Central memory CD4-positive, alpha-beta T cell (primary cell): ENCODE data around the gene SGMS1.
"Not testable (repeated sequence)": the region's sequence is repeated elsewhere in the genome, so short reads cannot be mapped to it uniquely, and the experiment has no call there.

ENCODE experiments used
- DNase-seq: peaks from one replicate; pipeline ENCODE4 v3.0.0; 2022

Gene SGMS1

DNA sequence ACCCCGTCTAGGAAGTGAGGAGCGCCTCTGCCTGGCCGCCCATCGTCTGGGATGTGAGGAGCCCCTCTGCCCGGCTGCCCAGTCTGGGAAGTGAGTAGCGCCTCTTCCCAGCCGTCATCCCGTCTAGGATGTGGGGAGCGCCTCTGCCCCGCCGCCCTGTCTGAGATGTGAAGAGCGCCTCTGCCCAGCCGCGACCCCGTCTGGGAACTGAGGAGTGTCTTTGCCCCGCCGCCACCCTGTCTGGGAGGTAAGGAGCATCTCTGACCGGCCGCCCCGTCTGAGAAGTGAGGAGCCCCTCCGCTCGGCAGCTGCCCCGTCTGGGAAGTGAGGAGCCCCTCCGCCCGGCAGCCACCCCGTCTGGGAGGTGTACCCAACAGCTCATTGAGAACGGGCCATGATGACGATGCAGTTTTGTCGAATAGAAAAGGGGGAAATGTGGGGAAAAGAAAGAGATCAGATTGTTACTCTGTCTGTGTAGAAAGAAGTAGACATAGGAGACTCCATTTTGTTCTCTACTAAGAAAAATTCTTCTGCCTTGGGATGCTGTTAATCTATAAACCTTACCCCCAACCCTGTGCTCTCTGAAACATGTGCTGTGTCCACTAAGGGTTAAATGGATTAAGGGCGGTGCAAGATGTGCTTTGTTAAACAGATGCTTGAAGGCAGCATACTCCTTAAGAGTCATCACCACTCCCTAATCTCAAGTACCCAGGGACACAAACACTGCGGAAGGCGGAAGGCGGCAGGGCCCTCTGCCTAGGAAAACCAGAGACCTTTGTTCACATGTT lies 267.9 kb downstream of the SGMS1 start:
- not testable (repeated sequence) for DNase-seq

DNA sequence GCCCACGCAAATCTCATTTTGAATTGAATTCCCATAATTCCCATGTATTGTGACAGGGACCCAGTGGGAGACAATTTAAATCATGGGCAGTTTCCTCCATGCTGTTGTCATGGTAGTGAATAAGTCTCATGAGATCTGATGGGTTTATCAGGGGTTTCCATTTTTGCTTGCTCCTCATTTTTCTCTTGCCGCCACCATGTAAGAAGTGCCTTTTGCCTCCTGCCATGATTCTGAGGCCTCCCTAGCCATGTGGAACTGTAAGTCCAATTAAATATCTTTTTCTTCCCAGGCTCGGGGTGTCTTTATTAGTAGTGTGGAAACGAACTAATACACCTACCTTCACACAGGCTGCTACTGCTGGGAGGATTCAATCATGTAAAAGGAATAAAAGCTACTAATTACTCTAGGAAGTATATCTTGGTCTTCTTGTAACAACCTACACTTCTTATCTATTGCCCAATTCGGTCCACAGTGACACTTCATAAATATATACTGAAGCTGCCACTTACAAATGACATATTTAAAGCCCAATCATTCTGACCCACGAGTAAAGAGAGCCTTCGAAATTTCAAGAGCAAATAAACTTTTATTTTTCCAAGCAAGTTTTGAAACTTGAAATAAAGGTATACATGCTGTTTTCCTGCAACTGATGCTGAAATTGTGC lies 272.1 kb downstream of the SGMS1 start:
- DNase-seq: no peak

DNA sequence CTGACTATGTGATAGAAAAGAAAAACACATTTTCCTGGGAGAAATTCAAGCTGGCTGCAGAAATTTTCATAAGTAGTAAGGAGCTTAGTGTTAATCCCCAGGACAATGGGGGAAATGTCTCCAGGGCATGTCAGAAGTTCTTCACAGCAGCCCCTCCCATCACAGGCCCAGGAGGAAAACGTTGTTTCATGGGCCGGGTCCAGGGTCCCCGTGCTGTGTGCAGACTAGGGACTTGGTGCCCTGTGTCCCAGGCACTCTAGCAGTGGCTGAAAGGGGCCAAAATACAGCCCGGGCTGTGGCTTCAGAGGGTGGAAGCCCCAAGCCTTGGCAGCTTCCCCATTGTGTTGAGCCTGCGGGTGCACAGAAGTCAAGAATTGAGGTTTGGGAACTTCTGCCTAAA lies 273.4 kb downstream of the SGMS1 start:
- DNase-seq: no peak

GRCh38 chr10:50349554-50349953 lies 274.2 kb downstream of the SGMS1 start:
- no peak for DNase-seq

GRCh38 chr10:50347394-50347802 lies 276.4 kb downstream of the SGMS1 start:
- DNase-seq: no peak

- no peak for DNase-seq
These were observed 276.8 kb downstream of the SGMS1 start for GRCh38 chr10:50346942-50347341.

- DNase-seq: no peak
These were observed 278.2 kb downstream of the SGMS1 start for GRCh38 chr10:50345545-50345944.

GRCh38 chr10:50343702-50344331 lies 279.9 kb downstream of the SGMS1 start:
- no peak for DNase-seq

DNA sequence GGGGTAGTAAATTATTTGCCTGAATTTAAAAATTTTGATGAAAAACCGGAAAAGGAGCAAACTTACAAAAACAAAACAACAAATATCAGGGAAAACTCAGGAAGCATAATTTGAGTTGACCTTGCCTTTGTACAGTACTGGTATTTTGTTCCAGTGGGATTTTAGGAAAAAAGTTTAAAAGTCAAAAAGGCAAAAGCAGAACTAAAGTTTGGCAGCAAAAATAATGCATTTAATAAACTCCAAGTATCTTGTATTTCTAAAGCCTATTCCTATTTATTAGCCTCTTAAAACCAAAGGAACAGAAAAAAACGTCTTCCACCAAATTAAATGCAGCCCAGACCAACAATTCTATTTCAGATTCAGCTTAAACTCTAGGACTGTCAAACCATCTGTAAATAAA lies 281.8 kb downstream of the SGMS1 start:
- no peak for DNase-seq

GRCh38 chr10:50336140-50336539 lies 287.6 kb downstream of the SGMS1 start:
- no peak for DNase-seq

GRCh38 chr10:50335397-50335796 lies 288.4 kb downstream of the SGMS1 start:
- no peak for DNase-seq

GRCh38 chr10:50334273-50334672 lies 289.5 kb downstream of the SGMS1 start:
- DNase-seq: no peak

DNA sequence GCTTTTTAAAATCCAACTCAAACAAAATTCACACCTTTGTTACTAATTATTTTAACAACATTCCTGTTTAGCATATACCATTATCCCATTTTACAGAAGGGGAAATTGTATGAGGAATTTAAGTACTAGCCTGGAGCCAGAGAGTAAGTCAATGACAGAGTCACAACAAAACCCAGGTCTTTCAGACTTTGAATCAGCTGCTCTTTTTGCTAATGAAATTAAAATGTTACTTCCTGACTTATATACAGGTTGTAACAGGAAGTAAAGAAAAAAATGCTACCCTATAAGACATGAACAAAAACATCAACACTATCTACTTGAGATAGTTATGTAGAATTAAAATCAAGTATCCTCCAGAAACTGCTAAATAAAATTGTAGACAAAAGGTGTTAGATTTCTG lies 289.9 kb downstream of the SGMS1 start:
- no peak for DNase-seq

- DNase-seq: no peak
These were observed 291.5 kb downstream of the SGMS1 start for GRCh38 chr10:50332108-50332842.

GRCh38 chr10:50331486-50331885 lies 292.3 kb downstream of the SGMS1 start:
- DNase-seq: no peak

- DNase-seq: no peak
These were observed 296.7 kb downstream of the SGMS1 start for GRCh38 chr10:50326757-50327701.

- DNase-seq: no peak
These were observed 297.6 kb downstream of the SGMS1 start for GRCh38 chr10:50326172-50326555.

DNA sequence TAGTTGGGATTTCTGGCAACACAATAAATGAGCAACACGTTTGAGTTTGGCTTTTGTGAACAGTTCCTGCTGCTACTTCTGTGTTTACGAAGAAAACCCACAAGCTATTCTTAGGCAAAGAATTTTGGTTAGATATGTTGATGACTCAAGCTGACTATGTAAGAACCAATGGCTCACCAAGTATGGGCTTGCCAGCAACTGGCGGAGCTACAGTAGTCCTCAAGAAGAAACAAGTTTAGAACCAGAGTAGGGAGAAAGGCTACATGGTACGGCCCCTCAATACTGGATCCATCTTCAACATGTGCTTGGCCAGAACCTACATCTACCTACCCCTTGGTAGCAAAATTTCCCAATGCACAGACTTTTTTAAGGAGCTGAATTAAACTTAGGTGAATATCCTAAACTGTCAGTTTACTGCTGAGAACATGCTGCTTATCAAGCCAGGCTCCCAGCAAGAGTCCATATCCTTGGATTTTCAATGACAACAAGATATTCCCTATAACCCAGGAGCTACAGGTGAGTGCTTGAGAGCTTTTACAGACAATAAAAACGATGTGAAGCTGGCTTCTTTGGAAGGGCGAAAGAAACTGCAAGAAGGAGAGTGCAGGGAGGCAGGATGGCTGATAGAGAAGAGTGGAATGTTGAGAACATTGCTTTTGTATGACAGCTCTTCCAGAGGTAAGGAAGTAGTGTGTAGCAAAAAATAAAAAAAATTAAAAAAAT lies 298.1 kb downstream of the SGMS1 start:
- DNase-seq: no peak

GRCh38 chr10:50324680-50325393 lies 298.9 kb downstream of the SGMS1 start:
- no peak for DNase-seq

- DNase-seq: no peak
These were observed 299.7 kb downstream of the SGMS1 start for GRCh38 chr10:50324046-50324445.

- DNase-seq: no peak
These were observed 301.7 kb downstream of the SGMS1 start for GRCh38 chr10:50322077-50322476.
